ENCODE results near the gene PLPP3.

Gene PLPP3

DNA sequence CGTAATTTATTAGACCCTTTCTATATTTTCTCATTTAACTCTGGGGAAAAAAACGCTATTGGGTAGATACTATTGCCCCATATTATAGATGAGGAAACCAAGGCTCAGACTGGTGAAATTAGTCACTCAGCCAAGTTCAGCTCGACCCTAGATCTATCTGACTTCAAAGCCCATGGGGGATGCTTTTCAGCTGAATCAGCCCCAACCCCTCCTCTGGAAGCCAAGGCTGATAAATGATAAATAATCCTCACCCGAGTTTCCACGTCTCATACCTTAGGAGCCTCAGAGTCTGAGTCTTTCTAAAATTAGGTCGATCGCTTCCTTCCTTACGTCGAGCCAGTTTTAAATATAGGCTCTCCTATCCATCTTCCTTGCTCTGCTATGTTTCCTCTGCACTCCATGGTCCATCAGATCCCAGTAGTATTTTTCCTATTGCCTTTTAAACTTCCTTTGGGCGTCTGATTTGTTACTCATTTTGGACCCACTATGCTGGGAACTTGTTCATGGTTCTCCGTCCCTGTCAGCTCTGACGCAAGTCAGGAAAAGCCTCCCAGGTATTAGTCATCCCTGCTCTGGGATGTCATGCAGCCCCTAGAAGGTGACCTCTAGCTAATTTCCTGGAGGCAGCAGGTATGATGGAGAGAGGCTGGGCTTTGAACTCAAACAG, 122.8 kb downstream of the PLPP3 start:
- DNase-seq: no peak

- no peak for DNase-seq
These were observed 125.8 kb downstream of the PLPP3 start for GRCh38 chr1:56453417-56454078.

DNA sequence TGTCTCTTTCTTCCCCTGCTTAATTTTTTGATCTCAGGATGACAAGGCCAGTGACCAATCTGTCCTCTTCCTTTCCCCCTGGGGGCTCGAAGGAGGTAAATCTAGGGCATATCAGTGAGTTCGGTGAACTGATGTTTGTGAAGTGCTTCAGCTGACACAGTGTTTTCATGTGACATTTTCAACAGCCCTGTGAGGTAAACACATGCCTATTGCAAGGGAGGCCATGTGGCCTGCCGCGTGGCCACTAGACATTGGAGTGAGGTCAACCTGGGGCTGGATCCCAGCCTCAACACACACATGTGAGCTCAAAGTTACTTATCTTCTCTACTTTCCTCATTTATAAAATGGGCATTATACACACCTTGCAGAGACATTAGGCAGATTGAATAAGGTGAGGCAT, 126.3 kb downstream of the PLPP3 start:
- no peak for DNase-seq

DNA sequence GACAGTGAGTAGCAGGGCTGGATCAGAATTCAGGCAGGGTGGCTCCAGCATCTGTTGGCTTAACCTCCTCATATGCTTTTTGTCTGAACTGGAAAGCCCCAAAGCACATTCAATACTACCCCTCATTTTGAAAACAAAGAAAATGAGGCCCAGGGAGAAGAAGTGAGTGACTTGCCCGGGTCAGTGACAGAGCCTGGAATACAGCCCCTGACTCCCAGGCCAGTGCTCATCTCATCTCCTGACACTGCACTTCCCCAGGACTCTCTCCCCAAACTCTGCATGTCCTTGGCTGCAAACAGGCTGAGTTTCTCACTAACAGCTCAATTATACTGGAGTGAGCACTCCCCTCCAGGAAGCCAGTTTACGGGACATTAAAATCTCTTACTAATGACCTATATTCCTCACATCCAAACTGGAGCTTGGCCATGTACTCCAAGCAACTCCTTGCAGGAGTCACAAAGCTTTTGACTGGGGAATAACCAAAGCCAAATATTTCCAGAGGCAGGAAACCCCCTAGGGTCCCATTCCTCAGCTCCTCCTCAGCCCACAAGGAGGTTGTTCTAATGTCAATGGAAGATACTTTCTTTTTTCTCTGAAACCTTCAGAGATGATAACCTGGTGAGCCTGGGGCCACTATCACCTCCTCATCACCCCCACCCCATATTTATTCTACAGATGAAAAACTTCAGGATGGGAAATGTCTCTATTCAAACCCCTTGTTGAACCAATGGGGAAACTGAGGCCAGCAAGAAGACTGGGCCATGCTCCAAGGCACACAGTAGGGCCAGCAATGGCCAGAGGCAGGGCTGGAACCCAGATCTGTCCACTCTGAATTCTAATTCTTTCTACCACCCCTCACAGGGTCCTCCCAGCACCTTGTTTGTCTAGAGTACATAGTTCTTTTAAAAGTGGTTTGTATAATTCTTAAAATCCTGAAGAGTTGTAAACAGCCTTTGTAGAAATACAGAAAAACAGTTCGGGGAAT, 127.0 kb downstream of the PLPP3 start:
- DNase-seq: no peak

DNA sequence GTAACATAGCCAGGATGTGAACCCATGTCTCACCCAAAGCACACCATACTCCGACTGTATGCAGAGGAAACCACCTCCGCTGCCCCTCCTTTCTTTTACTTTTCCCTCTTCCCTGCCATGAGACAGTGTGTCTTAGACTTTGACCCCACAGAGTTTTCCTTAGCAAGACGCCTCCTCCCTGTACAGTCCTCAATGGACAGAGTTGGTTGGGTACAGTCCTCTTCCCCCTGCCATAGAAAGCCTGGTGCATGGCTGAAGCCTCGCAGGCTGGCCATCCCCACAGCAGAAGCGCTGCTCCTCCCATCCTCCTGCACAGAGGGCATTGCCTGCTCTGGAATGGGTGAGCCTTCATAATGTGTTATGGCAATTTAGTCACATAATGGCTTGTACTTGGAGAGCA, 127.9 kb downstream of the PLPP3 start:
- no peak for DNase-seq

- no peak for DNase-seq
These were observed 129.2 kb downstream of the PLPP3 start for GRCh38 chr1:56450004-56450666.

- DNase-seq: no peak
These were observed 130.6 kb downstream of the PLPP3 start for GRCh38 chr1:56448529-56449300.

DNA sequence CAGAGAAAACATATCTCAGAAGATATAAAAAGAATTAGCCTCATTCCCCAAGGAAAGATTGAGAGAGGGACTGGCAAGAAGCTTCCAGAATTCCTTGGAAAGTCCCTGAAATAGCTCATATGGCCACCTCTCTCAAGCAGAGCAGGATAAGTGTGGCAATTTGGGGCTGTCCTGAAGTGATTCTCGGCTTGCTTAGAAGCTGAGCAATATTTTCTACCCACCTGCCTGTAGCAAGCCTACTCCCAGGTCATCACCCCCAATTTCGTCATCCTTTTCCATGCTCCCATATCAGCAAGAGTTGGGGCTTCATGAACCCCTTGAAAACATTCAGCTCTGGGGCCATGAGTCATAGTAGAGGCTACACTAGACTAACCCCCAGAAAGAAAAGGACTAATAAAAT, 131.5 kb downstream of the PLPP3 start:
- DNase-seq: no peak

GRCh38 chr1:56446531-56447098, 132.7 kb downstream of the PLPP3 start:
- DNase-seq: no peak

DNA sequence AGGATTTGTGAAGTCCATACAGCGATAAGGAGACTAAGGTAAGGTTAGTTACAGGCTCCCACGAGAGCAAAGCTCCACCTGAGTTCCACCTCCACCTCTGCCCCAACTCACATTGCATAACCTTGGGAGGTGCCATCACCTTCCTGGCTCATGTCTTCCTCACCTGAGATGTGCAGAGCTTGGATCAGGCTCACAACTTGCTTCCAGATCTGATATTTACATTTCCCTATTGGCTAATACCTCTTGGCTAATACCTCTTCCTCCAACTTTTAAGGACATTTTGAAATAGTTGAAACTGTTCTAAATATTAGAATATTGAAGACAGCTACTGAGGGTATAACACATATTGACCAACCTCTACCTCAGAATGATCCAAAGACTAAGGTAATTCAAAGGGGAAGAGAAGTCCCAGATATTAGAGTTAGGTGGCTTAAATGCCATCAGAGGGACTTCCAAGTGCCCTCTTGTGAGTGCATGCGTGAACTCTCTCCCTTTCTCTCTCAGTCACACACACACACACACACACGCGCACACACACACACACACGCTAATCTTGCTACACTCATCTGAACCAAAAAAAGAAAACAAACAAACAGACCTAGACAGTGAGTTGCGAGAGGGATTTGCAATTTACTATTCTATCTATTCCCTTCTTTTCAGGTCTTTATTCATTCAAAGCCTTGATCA, 134.3 kb downstream of the PLPP3 start:
- no peak for DNase-seq

Data from activated CD4-positive, alpha-beta T cell treated with anti-CD3 and anti-CD28 coated beads for 4 hours (primary cell).